Thymus (tissue), 14 donors: Measurements from ENCODE around the gene PRRG4. TPM values are rescaled to one million over a fixed set of nuclear protein-coding genes. Genes with fewer than 3 reads are reported as not detected.
A peak's percentile ranks its signal among the peaks of the same experiment; 100 is the strongest.
"Not testable (repeated sequence)": the region's sequence is repeated elsewhere in the genome, so short reads cannot be mapped to it uniquely, and the experiment has no call there.

Experiments
- DNase-seq, 9 donors: peaks; one replicate each; pipeline ENCODE4 v3.0.0-alpha.2; 2013; ENCODE audit warnings: low spot score in 9 of 9, low read depth in 6 of 9, missing footprints in 1 of 9
- H3K27ac ChIP-seq, 2 donors: one replicate each; pipeline ENCODE4 v1.5.1; 2013; ENCODE audit warnings: control low read depth in 1 of 2, low read depth in 1 of 2, low read length in 1 of 2, mild to moderate bottlenecking in 1 of 2, moderate library complexity in 1 of 2
- H3K27me3 ChIP-seq, 2 donors: one replicate each; pipeline ENCODE4 v1.5.1; 2013; ENCODE audit warnings: low read length in 1 of 2; ENCODE audit not compliant: control insufficient read depth in 2 of 2, insufficient read depth in 1 of 2
- H3K36me3 ChIP-seq, 2 donors: one replicate each; pipeline ENCODE4 v1.5.1; 2013; ENCODE audit warnings: low read length in 1 of 2, mild to moderate bottlenecking in 1 of 2, moderate library complexity in 1 of 2; ENCODE audit not compliant: control insufficient read depth in 2 of 2, insufficient read depth in 2 of 2
- H3K4me1 ChIP-seq, 2 donors: one replicate each; pipeline ENCODE4 v1.5.1; 2013; ENCODE audit warnings: low read length in 2 of 2; ENCODE audit not compliant: control insufficient read depth in 2 of 2, insufficient read depth in 2 of 2
- H3K4me3 ChIP-seq, 2 donors: one replicate each; pipeline ENCODE4 v1.5.1; 2013; ENCODE audit warnings: low read length in 2 of 2, control low read depth in 1 of 2, mild to moderate bottlenecking in 1 of 2
- H3K9me3 ChIP-seq, 2 donors: one replicate each; pipeline ENCODE4 v1.5.1; 2013; ENCODE audit warnings: low read length in 1 of 2, mild to moderate bottlenecking in 1 of 2; ENCODE audit not compliant: control insufficient read depth in 2 of 2, insufficient read depth in 1 of 2
- WGBS: extraction: QIAGEN DNeasy Blood & Tissue Kit; methylation state at CpG from one replicate; pipeline ENCODE4 v1.1.7; 2013; 5-methylcytosine and 5-hydroxymethylcytosine counted together
- long read RNA-seq, 10 donors: transcript quantifications; one replicate each; lab custom pipeline, GENCODE V29; 2026
- polyA plus RNA-seq: library from polyadenylated mRNA; stranded (reverse); fragments of 200-250 nt; gene quantifications from one replicate; pipeline ENCODE4 v1.2.3, GENCODE V29; 2013
- total RNA-seq: library from RNA; stranded (reverse); fragments of 120-200 nt; gene quantifications from one replicate; pipeline ENCODE4 v1.2.4, GENCODE V29; 2013
- donor health status: healthy.

The PRRG4 gene
- total RNA-seq: 3.1 TPM
- 14.4 TPM for polyA plus RNA-seq
- long read RNA-seq, donor 1: 0 reads
- long read RNA-seq, donor 2: 0 reads
- long read RNA-seq, donor 3: 0 reads
- long read RNA-seq, donor 4: 0 reads
- long read RNA-seq, donor 5, full-length matches to known transcripts: 1 of 1 reads
- long read RNA-seq, donor 5, partial matches to known transcripts: 0 of 1 reads
- long read RNA-seq, donor 5, other reads (novel, unspliced or antisense): 0 of 1 reads
- long read RNA-seq, donor 6, full-length matches to known transcripts: 1 of 1 reads
- long read RNA-seq, donor 6, partial matches to known transcripts: 0 of 1 reads
- long read RNA-seq, donor 6, other reads (novel, unspliced or antisense): 0 of 1 reads
- long read RNA-seq, donor 7: 0 reads
- long read RNA-seq, donor 8: 0 reads
- long read RNA-seq, donor 9, full-length matches to known transcripts: 1 of 1 reads
- long read RNA-seq, donor 9, partial matches to known transcripts: 0 of 1 reads
- long read RNA-seq, donor 9, other reads (novel, unspliced or antisense): 0 of 1 reads
- long read RNA-seq, donor 10, full-length matches to known transcripts: 2 of 2 reads
- long read RNA-seq, donor 10, partial matches to known transcripts: 0 of 2 reads
- long read RNA-seq, donor 10, other reads (novel, unspliced or antisense): 0 of 2 reads

- Histone ChIP-seq H3K36me3 (no peaks in the 10 kb centered on the region), H3K9me3 (no peaks in the 10 kb centered on the region), H3K4me3 (peak within 1 kb of the TSS; percentile 28 to 42), H3K4me1 (no peaks in the 10 kb centered on the region), H3K27me3 (peaks cover 22 to 34% of the 10 kb centered on the region in 2 donors), H3K27ac (peak within 1 kb of the TSS; percentile 50 to 81)
- WGBS: 2% methylated on average over 85 of the region's 85 CpGs
- DNase-seq: peak in 2 of 9 donors; percentile 13 to 33
Observed at GRCh38 chr11:32829680-32830412, at the start of gene PRRG4. Gene PRRG4 (plus strand): TSS chr11:32829927. CDS start chr11:32830530, 603 bp downstream.

GRCh38 chr11:32780839-32781238 lies 48.9 kb upstream of the PRRG4 start:
- not testable (repeated sequence) for DNase-seq, H3K27me3 ChIP-seq, H3K4me3 ChIP-seq, H3K36me3 ChIP-seq, H3K9me3 ChIP-seq, H3K4me1 ChIP-seq, H3K27ac ChIP-seq
- 98% methylated on average over 2 of the region's 2 CpGs for WGBS

- WGBS: 90% methylated on average over 5 of the region's 5 CpGs
- Histone ChIP-seq H3K9me3 (no peaks in the 10 kb centered on the region), H3K4me1 (no peaks in the 10 kb centered on the region), H3K4me3 (no peak overlapping the region), H3K27ac (no peak overlapping the region), H3K27me3 (no peaks in the 10 kb centered on the region), H3K36me3 (no peaks in the 10 kb centered on the region)
- DNase-seq: no peak
Observed at GRCh38 chr11:32781721-32782120, 48.0 kb upstream of the PRRG4 start.

GRCh38 chr11:32785262-32785661 lies 44.5 kb upstream of the PRRG4 start:
- WGBS: 96% methylated on average over 3 of the region's 3 CpGs
- H3K36me3 ChIP-seq: no peaks in the 10 kb centered on the region
- H3K9me3 ChIP-seq: no peaks in the 10 kb centered on the region
- no peak overlapping the region for H3K27ac ChIP-seq
- H3K4me1 ChIP-seq: no peaks in the 10 kb centered on the region
- no peak for DNase-seq
- H3K27me3 ChIP-seq: no peaks in the 10 kb centered on the region
- no peak overlapping the region for H3K4me3 ChIP-seq

- H3K9me3 ChIP-seq: no peaks in the 10 kb centered on the region
- DNase-seq: no peak
- no peak overlapping the region for H3K27ac ChIP-seq
- H3K4me3 ChIP-seq: no peak overlapping the region
- no peaks in the 10 kb centered on the region for H3K4me1 ChIP-seq
- H3K36me3 ChIP-seq: no peaks in the 10 kb centered on the region
- peaks cover 0 to 3% of the 10 kb centered on the region in 2 donors for H3K27me3 ChIP-seq
Observed at GRCh38 chr11:32786811-32787210, 42.9 kb upstream of the PRRG4 start.

- 74% methylated on average over 1 of the region's 1 CpG for WGBS
- Histone ChIP-seq H3K4me1 (no peaks in the 10 kb centered on the region), H3K4me3 (no peak overlapping the region), H3K27me3 (peaks cover 0 to 3% of the 10 kb centered on the region in 2 donors), H3K27ac (no peak overlapping the region), H3K9me3 (no peaks in the 10 kb centered on the region), H3K36me3 (no peaks in the 10 kb centered on the region)
- no peak for DNase-seq
Observed at GRCh38 chr11:32790916-32791315, 38.8 kb upstream of the PRRG4 start.

GRCh38 chr11:32792111-32792947 lies 37.4 kb upstream of the PRRG4 start:
- Histone ChIP-seq H3K36me3 (no peaks in the 10 kb centered on the region), H3K9me3 (no peaks in the 10 kb centered on the region), H3K27me3 (peaks cover 0 to 3% of the 10 kb centered on the region in 2 donors), H3K27ac (no peak overlapping the region), H3K4me1 (no peaks in the 10 kb centered on the region), H3K4me3 (no peak overlapping the region)
- 54% methylated on average over 6 of the region's 6 CpGs for WGBS
- no peak for DNase-seq

- Histone ChIP-seq H3K9me3 (no peaks in the 10 kb centered on the region), H3K36me3 (no peaks in the 10 kb centered on the region), H3K4me3 (no peak overlapping the region), H3K4me1 (no peaks in the 10 kb centered on the region), H3K27ac (no peak overlapping the region), H3K27me3 (peaks cover 0 to 3% of the 10 kb centered on the region in 2 donors)
- WGBS: 19% methylated on average over 13 of the region's 13 CpGs
- DNase-seq: peak in 8 of 9 donors; percentile 25 to 80 (median 50)
Observed at GRCh38 chr11:32792948-32793475, 36.7 kb upstream of the PRRG4 start.
